Adrenal gland (tissue), 12 donors: ENCODE results near the gene MFN2. TPM values are rescaled to one million over a fixed set of nuclear protein-coding genes. Genes with fewer than 3 reads are reported as not detected.

Source experiments
- DNase-seq, 7 donors: peaks; one replicate each; pipeline ENCODE4 v3.0.0-alpha.2; 2019 to 2020
- H3K27ac ChIP-seq, 5 donors: fragments of 200-600 bp; sonication (generic) in 4 of 5; 1 replicate in 3 of 5; 2 replicates in 2 of 5; pipeline versions ENCODE4 v1.5.1 to v1.8.0; 2016 to 2020; ENCODE audit warnings: mild to moderate bottlenecking in 1 of 5
- H3K27me3 ChIP-seq: fragments of 200-600 bp; 2 replicates; pipeline ENCODE4 v1.8.0; 2021
- H3K36me3 ChIP-seq, 2 donors: fragments of 200-600 bp; replicated peaks in 1 of 2; 1 replicate in 1 of 2; 2 replicates in 1 of 2; pipeline versions ENCODE4 v1.5.1 to v1.8.0; 2018 to 2022
- H3K4me1 ChIP-seq, 2 donors: fragments of 200-600 bp; replicated peaks in 1 of 2; 1 replicate in 1 of 2; 2 replicates in 1 of 2; pipeline versions ENCODE4 v1.5.1 to v1.8.0; 2018 to 2021
- H3K4me3 ChIP-seq, 4 donors: fragments of 200-600 bp; sonication (generic) in 3 of 4; one replicate each; pipeline ENCODE4 v1.5.1; 2016 to 2018
- H3K9me3 ChIP-seq, 3 donors: fragments of 200-600 bp; sonication (generic) in 1 of 3; replicated peaks in 1 of 3; 1 replicate in 2 of 3; 2 replicates in 1 of 3; pipeline versions ENCODE4 v1.5.1 to v1.8.0; 2016 to 2021
- POLR2A ChIP-seq, 2 donors: fragments of 450-650 bp; IDR thresholded peaks; one replicate each; pipeline ENCODE4 v1.6.1; 2017; ENCODE audit warnings: antibody characterized with exemption in 2 of 2, mild to moderate bottlenecking in 2 of 2, moderate library complexity in 1 of 2
- WGBS, 4 donors: extraction: QIAGEN DNeasy Blood & Tissue Kit in 2 of 4; methylation state at CpG; one replicate each; pipeline versions ENCODE4 v1.1.5 to v1.1.7; 2013 to 2017; 5-methylcytosine and 5-hydroxymethylcytosine counted together
- intact Hi-C, 2 donors: fragments of 100-400 bp; cut with DNase I; formaldehyde crosslinking; loops; one replicate each; pipeline versions ENCODE4 v1.14.1 to v1.15.0; 2022 to 2023
- polyA plus RNA-seq, 3 donors: library from polyadenylated mRNA; stranded (reverse); fragments of 200-250 nt in 2 of 3; fragments of 350-450 nt in 1 of 3; fragmentation: Illumina TruSeq in 1 of 3; extraction: RNeasy Lipid Tissue Mini Kit (QIAGEN cat#74804) in 1 of 3; gene quantifications; one replicate each; pipeline ENCODE4 v1.2.3, GENCODE V29; 2013 to 2014
- total RNA-seq, 9 donors: library from RNA; depleted of rRNA in 4 of 9; stranded (reverse); fragments of >200 nt in 4 of 9; fragments of 120-200 nt in 1 of 9; fragmentation: NEBNext Ultra II Directional in 1 of 9; extraction: Animal tissue kit (Norgen Biotek cat#: 25700) in 1 of 9; gene quantifications; one replicate each; pipeline versions ENCODE4 v1.1.0 to v1.2.4, GENCODE V29; 2013 to 2023
- TF ChIP-seq, protein P1 (sequence below), 6 experiments: fragments of 450-650 bp in 4 of 6; fragments of 200-600 bp in 2 of 6; sonication (generic) in 1 of 6; IDR thresholded peaks; 1 replicate in 5 of 6; 2 replicates in 1 of 6; pipeline versions ENCODE4 v1.5.1 to v1.8.0; 2016 to 2021; ENCODE audit warnings: antibody characterized with exemption in 6 of 6, mild to moderate bottlenecking in 2 of 6, moderate library complexity in 1 of 6
- donor health status: healthy with polysubstance abuse.
- donor health status: Bipolar disorder and iron deficiency.
- donor health status: DM: yes; HTN: yes; CAD: no.
- donor health status: DM: no; HTN: no; CAD: no.
- donor health status: DM: no; HTN: no; CAD: no.
- donor health status: DM: yes; HTN: yes; CAD: no.

MFN2 gene
- total and polyA plus RNA-seq, 12 donors = 26.6 to 103 (median 63.5) TPM

DNA sequence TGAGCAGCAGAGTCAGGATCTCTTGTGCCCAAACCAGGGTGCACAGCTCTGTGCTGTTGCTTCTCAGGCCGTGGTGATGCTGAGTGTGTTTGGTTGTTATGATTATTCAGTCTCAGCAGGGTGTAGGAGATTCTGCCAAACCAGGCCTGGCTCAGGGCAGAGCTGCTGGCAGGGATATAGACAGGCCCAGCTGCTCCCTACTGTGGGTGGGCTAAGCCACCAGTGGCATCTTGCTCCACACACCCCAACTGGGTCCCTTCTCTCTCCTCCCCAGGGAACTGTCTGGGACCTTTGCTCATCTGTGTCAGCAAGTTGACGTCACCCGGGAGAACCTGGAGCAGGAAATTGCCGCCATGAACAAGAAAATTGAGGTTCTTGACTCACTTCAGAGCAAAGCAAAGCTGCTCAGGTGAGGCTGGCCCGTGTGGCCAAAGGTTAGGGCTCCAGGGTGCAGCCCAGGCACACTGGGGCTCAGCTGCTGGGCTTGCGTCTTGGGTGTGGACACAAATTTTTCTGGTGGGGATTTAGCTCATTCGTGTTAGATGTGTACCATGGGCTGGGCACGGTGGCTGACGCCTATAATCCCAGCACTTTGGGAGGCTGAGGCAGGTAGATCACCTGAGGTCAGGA is 29.2 kb downstream of the MFN2 start:
- H3K4me1 ChIP-seq = no peaks in the 10 kb centered on the region
- H3K27me3 ChIP-seq = no peaks in the 10 kb centered on the region
- peaks cover 0 to 76% of the 10 kb centered on the region in 2 donors for H3K36me3 ChIP-seq
- DNase-seq = no peak
- no peak overlapping the region for H3K4me3 ChIP-seq
- H3K27ac ChIP-seq = no peak overlapping the region
- 90 to 97% (median 94%) methylated on average over 6 to 9 of the region's 9 CpGs for WGBS, 4 donors
- H3K9me3 ChIP-seq = no peaks in the 10 kb centered on the region
- TF ChIP-seq, protein P1, sequence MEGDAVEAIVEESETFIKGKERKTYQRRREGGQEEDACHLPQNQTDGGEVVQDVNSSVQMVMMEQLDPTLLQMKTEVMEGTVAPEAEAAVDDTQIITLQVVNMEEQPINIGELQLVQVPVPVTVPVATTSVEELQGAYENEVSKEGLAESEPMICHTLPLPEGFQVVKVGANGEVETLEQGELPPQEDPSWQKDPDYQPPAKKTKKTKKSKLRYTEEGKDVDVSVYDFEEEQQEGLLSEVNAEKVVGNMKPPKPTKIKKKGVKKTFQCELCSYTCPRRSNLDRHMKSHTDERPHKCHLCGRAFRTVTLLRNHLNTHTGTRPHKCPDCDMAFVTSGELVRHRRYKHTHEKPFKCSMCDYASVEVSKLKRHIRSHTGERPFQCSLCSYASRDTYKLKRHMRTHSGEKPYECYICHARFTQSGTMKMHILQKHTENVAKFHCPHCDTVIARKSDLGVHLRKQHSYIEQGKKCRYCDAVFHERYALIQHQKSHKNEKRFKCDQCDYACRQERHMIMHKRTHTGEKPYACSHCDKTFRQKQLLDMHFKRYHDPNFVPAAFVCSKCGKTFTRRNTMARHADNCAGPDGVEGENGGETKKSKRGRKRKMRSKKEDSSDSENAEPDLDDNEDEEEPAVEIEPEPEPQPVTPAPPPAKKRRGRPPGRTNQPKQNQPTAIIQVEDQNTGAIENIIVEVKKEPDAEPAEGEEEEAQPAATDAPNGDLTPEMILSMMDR (IDR thresholded peaks at IDR 0.05) = no peak
- TF ChIP-seq POLR2A (IDR thresholded peaks at IDR 0.05) = no peak
- intact Hi-C loops = no loop called here

DNA sequence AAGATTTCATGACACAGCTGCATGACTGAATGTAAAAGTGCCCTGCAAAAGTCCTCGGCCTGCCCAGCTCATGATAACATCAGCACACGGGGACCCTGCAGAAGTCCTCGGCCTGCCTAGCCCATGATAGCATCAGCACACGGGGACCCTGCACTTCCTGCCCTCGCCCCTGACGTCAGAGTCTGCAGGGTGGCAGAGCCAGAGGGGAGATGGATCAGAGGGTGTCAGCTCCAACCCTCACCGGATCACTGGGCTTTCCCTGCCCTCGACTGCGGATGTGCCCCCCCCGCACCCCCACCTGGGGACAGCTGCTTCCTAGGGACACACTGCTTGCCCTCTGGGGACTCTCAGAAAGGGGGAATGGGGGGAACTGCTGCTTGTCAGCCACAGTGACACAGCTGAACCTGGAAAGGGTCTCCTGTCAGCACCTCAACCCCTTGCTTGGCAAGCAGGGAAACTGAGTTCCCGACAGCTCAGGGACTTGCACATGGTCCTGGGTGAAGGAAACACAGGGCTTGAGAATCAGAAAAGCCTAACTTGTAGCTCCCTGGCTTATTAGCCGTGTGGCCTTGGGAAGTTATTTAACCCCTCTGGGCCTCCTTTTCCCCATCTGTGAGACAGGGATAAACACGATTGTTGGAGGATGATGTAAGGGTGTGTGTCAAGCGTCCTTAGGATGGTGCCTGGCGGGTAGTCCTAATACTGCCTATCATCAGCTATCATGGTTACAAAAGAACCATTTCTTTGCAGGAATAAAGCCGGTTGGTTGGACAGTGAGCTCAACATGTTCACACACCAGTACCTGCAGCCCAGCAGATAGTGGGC is 30.7 kb downstream of the MFN2 start:
- no peak for TF ChIP-seq POLR2A (IDR thresholded peaks at IDR 0.05)
- TF ChIP-seq, protein P1 (IDR thresholded peaks at IDR 0.05) = no peak
- peaks cover 0 to 61% of the 10 kb centered on the region in 2 donors for H3K36me3 ChIP-seq
- intact Hi-C loops = no loop called here
- H3K27ac ChIP-seq = no peak overlapping the region
- no peak for DNase-seq
- no peaks in the 10 kb centered on the region for H3K9me3 ChIP-seq
- H3K4me1 ChIP-seq = no peaks in the 10 kb centered on the region
- 71 to 91% (median 87%) methylated on average over 8 to 16 of the region's 16 CpGs for WGBS, 4 donors
- no peak overlapping the region for H3K4me3 ChIP-seq
- H3K27me3 ChIP-seq = no peaks in the 10 kb centered on the region

DNA sequence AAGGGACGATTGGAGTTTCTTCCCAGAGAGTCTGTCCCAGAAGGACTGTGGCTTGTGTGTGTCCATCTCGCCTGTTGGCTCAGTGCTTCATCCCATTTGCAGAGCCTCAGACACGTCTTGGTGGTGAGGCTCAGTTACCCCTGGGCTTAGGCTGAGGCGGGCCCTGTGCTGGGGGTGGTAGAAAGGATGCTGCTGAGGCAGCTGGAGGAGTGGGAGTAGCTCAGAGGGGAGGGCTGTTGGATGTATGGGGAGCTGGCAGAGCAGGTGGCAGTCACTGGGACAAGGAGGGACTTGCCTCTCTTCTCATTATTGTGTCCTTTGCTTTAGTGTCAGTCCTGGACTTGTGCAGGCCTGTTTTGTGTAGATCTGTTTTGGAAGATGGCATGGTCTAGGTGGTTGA is 31.8 kb downstream of the MFN2 start:
- WGBS, 4 donors = 89 to 95% (median 90%) methylated on average over 3 to 4 of the region's 4 CpGs; no CpG with 5 or more reads in 1 of the 4 donors
- H3K36me3 ChIP-seq = peaks cover 0 to 51% of the 10 kb centered on the region in 2 donors
- no peak for TF ChIP-seq POLR2A (IDR thresholded peaks at IDR 0.05)
- TF ChIP-seq, protein P1 (IDR thresholded peaks at IDR 0.05) = no peak
- no peaks in the 10 kb centered on the region for H3K9me3 ChIP-seq
- no peak overlapping the region for H3K4me3 ChIP-seq
- intact Hi-C loops = no loop called here
- H3K4me1 ChIP-seq = no peaks in the 10 kb centered on the region
- H3K27ac ChIP-seq = no peak overlapping the region
- no peak for DNase-seq
- H3K27me3 ChIP-seq = no peaks in the 10 kb centered on the region

DNA sequence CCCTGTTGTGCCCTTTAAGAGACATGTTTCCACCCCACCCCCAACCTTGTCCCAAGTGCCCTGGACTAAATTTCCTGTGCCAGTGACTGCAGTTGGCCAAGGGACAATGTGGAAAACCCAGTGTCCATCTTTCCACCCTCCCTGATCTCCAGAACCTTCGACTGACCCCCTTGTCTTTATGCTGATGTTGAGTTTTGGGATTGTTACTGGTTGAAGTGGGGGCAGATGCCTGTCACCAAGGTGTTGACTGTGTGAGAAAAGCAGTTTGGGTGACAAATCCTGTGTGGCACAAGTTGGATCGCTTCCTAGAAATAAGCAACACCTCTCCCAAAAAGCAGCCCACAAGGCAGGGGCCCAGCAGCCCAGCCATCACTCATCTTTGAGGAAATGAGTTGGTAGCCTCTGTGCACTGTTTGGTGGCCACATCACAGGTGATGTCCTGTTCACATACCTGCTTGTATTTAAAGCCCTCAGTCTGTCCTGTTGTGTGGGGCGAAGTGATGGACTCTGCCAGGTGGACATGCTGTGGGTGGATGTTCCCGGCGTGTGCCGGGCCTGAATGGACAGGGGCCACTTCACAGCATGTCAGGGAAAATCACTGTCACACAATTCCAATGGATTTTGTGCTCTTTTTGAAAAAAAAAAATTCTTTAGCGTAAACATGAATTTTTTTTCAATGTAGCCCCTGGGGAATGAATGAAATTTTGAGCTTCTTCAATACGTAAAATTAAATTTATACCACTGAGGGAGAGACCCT is 32.5 kb downstream of the MFN2 start:
- no peak for TF ChIP-seq POLR2A (IDR thresholded peaks at IDR 0.05)
- TF ChIP-seq, protein P1 (IDR thresholded peaks at IDR 0.05) = no peak

More for the DNA sequence above, 32.5 kb downstream of the MFN2 start:
- intact Hi-C loops = no loop called here
- Histone ChIP-seq H3K27ac (no peak overlapping the region), H3K4me1 (no peaks in the 10 kb centered on the region), H3K9me3 (no peaks in the 10 kb centered on the region), H3K4me3 (no peak overlapping the region), H3K36me3 (peaks cover 0 to 45% of the 10 kb centered on the region in 2 donors), H3K27me3 (no peaks in the 10 kb centered on the region)
- DNase-seq = no peak
- WGBS, 4 donors = 88 to 96% (median 96%) methylated on average over 8 of the region's 8 CpGs
